CD8-positive, alpha-beta memory T cell (primary cell): ENCODE measurements around the gene SLC9A1. TPM values are rescaled to one million over a fixed set of nuclear protein-coding genes. Genes with fewer than 3 reads are reported as not detected.

Source experiments
- CTCF ChIA-PET: fragments of 350-600 bp; sonication (Branson Sonifier 250); formaldehyde crosslinking; loops from one replicate; lab custom pipeline; 2021; ENCODE audit warnings: antibody characterized with exemption; lab: Charles Lee
- POLR2A ChIA-PET: fragments of 350-600 bp; sonication (Branson Sonifier 250); formaldehyde crosslinking; loops from one replicate; lab custom pipeline; 2021; ENCODE audit warnings: antibody characterized with exemption; lab: Charles Lee
- DNase-seq, 5 donors: peaks; one replicate each; pipeline versions ENCODE4 v3.0.0 to v3.0.0-alpha.2; 2020 to 2022; ENCODE audit warnings: mixed read lengths in 1 of 5
- H3K27ac ChIP-seq: one replicate; pipeline ENCODE4 v1.7.0; 2013; ENCODE audit warnings: low read depth, mild to moderate bottlenecking, low read length, moderate library complexity
- H3K27me3 ChIP-seq: 2 replicates; pipeline ENCODE4 v1.7.0; 2013; ENCODE audit warnings: low read length, mild to moderate bottlenecking; ENCODE audit not compliant: insufficient read depth, poor library complexity, severe bottlenecking
- H3K36me3 ChIP-seq: 2 replicates; pipeline ENCODE4 v1.7.0; 2013; ENCODE audit warnings: mild to moderate bottlenecking, low read length, moderate library complexity; ENCODE audit not compliant: insufficient read depth
- H3K4me1 ChIP-seq: 2 replicates; pipeline ENCODE4 v1.7.0; 2013; ENCODE audit warnings: mild to moderate bottlenecking, low read length, moderate library complexity; ENCODE audit not compliant: insufficient read depth
- H3K4me3 ChIP-seq: 2 replicates; pipeline ENCODE4 v1.7.0; 2013; ENCODE audit warnings: mild to moderate bottlenecking, low read length
- H3K9me3 ChIP-seq: 2 replicates; pipeline ENCODE4 v1.7.0; 2013; ENCODE audit warnings: mild to moderate bottlenecking, low read length
- H3K27ac Mint-ChIP-seq, 8 donors: one replicate each; pipeline ENCODE4 v1.8.0; 2020 to 2021; ENCODE audit warnings: mixed read lengths in 8 of 8, mild to moderate bottlenecking in 6 of 8, inconsistent platforms in 3 of 8, moderate library complexity in 3 of 8
- H3K27me3 Mint-ChIP-seq, 2 donors: one replicate each; pipeline ENCODE4 v1.8.0; 2020 to 2021; ENCODE audit warnings: mixed read lengths in 2 of 2, mild to moderate bottlenecking in 1 of 2, moderate library complexity in 1 of 2
- H3K36me3 Mint-ChIP-seq, 3 donors: one replicate each; pipeline ENCODE4 v1.8.0; 2020 to 2021; ENCODE audit warnings: mixed read lengths in 3 of 3, inconsistent platforms in 1 of 3, mild to moderate bottlenecking in 1 of 3
- H3K4me1 Mint-ChIP-seq, 3 donors: one replicate each; pipeline ENCODE4 v1.8.0; 2020 to 2021; ENCODE audit warnings: mixed read lengths in 3 of 3, inconsistent platforms in 1 of 3, mild to moderate bottlenecking in 1 of 3
- H3K4me3 Mint-ChIP-seq, 7 donors: one replicate each; pipeline ENCODE4 v1.8.0; 2020 to 2021; ENCODE audit warnings: mixed read lengths in 7 of 7, mild to moderate bottlenecking in 6 of 7, moderate library complexity in 4 of 7, inconsistent platforms in 2 of 7
- H3K9me3 Mint-ChIP-seq, 5 donors: one replicate each; pipeline ENCODE4 v1.8.0; 2020 to 2022; ENCODE audit warnings: mixed read lengths in 5 of 5, mild to moderate bottlenecking in 3 of 5, moderate library complexity in 2 of 5, inconsistent platforms in 1 of 5
- polyA plus RNA-seq: library from polyadenylated mRNA; unstranded; fragments of 300-500 nt; fragmentation: Illumina TruSeq; gene quantifications from one replicate; pipeline ENCODE4 v1.2.3, GENCODE V29; 2021
- total RNA-seq, 2 experiments: library from RNA; stranded (reverse); gene quantifications; one replicate each; pipeline ENCODE4 v1.2.3, GENCODE V29; 2021

Gene SLC9A1
- total and polyA plus RNA-seq, 3 experiments from 2014 or later, result 15.3 to 24.8 (median 23.9) TPM

DNA sequence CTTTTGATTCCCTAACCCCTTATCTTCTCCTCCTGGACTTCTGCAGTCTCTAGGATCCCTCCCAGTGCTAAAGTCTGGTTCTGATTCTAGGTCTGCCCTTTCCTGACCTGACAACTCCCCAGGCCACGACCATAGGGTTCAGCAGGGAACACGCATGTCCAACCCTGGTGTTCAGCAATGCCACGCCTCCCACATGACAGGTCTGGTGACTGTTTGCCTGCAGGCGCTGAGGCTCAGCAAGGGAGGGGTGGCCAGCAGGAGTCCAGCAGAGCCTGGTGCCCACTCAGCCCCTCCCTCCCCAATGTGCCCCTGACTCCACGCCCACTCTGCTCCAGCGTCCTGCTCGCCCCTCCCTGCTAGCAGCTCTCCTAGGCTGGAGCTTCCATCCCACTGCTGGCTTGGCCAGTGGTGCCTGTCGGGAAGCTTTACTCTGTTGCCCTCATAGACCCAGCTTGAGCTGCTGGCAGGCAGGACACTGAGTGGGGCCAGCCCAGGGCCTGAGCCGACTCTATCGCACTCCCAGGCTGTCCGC is 17.3 kb downstream of the SLC9A1 start:
- Mint-ChIP-seq H3K9me3 (no peaks in the 10 kb centered on the region), H3K27ac (peak overlapping the region; percentile 98 to 100 (median 100)), H3K27me3 (no peaks in the 10 kb centered on the region), H3K4me3 (peak overlapping the region; percentile 65 to 95 (median 90)), H3K4me1 (peaks cover 40 to 46% (median 44%) of the 10 kb centered on the region in 3 donors), H3K36me3 (peaks cover 0 to 10% (median 6%) of the 10 kb centered on the region in 3 donors)
- ChIA-PET CTCF (interaction anchor here (0.8 to 4.2 kb wide), 4 partner anchors 15 to 25 kb away, joined by 3 to 31 read pairs (median 12); partner anchors contain the start of gene SLC9A1), POLR2A (interaction anchor here (0.6 to 6.0 kb wide), 4 partner anchors 9 to 238 kb away, joined by 4 to 62 read pairs (median 4); partner anchors contain the start of gene SLC9A1)
- H3K36me3 ChIP-seq, result no peaks in the 10 kb centered on the region
- H3K4me1 ChIP-seq, result peaks cover 46% of the 10 kb centered on the region
- peak overlapping the region; percentile 56 for H3K4me3 ChIP-seq
- no peak for DNase-seq
- no peaks in the 10 kb centered on the region for H3K27me3 ChIP-seq
- no peaks in the 10 kb centered on the region for H3K9me3 ChIP-seq
- peak overlapping the region; percentile 82 for H3K27ac ChIP-seq

DNA sequence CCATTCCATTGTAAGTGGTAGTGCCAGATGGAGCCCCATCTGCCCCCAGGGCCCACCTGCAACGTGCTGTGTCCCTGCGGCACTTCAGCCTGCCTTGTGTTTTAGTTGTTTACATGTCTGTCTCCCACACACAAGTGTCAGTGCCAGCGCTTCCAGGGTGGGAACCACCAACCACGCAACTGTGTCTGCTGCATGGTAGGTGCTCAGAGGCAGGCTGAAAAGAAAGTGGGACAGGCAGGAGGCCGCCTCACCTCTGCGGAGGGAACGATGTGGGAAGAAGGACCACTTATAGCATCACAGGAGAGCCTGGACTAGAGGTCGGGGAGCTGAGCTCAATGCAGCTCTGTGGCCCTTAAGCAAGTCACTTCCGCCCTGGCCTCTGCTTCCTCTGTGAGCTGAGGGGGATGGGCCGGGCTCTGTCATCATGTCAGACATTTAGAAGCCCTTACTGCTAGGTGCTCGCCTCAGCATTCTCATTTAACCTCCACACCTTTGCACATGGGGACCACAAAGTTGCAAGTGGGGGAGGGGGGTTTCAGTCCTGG is 17.9 kb downstream of the SLC9A1 start:
- H3K36me3 Mint-ChIP-seq, result peaks cover 0 to 10% (median 8%) of the 10 kb centered on the region in 3 donors
- no peaks in the 10 kb centered on the region for H3K9me3 Mint-ChIP-seq
- Histone ChIP-seq H3K27ac (peak overlapping the region; percentile 82), H3K27me3 (no peaks in the 10 kb centered on the region), H3K9me3 (no peaks in the 10 kb centered on the region), H3K4me3 (peak overlapping the region; percentile 56), H3K4me1 (peaks cover 41% of the 10 kb centered on the region), H3K36me3 (no peaks in the 10 kb centered on the region)
- DNase-seq, result peak; percentile 54 to 88 (median 70)
- POLR2A ChIA-PET, result interaction anchor here (0.9 to 6.0 kb wide), 4 partner anchors 17 to 237 kb away, joined by 4 to 62 read pairs (median 6); partner anchors contain the start of gene SLC9A1
- peak overlapping the region; percentile 65 to 95 (median 90) for H3K4me3 Mint-ChIP-seq
- H3K4me1 Mint-ChIP-seq, result peaks cover 40 to 44% (median 43%) of the 10 kb centered on the region in 3 donors
- H3K27ac Mint-ChIP-seq, result peak overlapping the region; percentile 98 to 100 (median 100)
- no peaks in the 10 kb centered on the region for H3K27me3 Mint-ChIP-seq
- CTCF ChIA-PET, result interaction anchor here (0.8 to 4.2 kb wide), 4 partner anchors 15 to 24 kb away, joined by 3 to 31 read pairs (median 12); partner anchors contain the start of gene SLC9A1

DNA sequence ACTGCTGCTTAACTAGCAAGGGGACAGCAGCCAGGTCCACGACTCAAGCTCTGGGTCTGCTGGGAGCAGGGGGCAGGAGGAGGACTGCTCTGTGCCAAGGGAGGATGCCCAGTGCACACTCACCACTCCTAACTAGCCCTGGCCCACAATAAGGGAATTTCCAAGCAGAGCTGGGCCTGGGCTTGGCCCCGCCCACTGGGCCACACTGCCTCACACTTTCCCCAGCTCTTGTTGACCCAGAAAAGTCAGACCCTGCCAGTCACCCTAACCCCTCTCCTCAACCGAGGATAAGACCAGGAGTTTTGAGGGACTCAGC is 18.7 kb downstream of the SLC9A1 start:
- Histone ChIP-seq H3K9me3 (no peaks in the 10 kb centered on the region), H3K36me3 (no peaks in the 10 kb centered on the region), H3K27me3 (no peaks in the 10 kb centered on the region), H3K27ac (peak overlapping the region; percentile 82), H3K4me1 (peaks cover 32% of the 10 kb centered on the region), H3K4me3 (peak overlapping the region; percentile 56)
- Mint-ChIP-seq H3K27ac (peak overlapping the region; percentile 98 to 100 (median 100)), H3K4me1 (peaks cover 40 to 43% (median 40%) of the 10 kb centered on the region in 3 donors), H3K36me3 (peaks cover 0 to 8% (median 6%) of the 10 kb centered on the region in 3 donors), H3K9me3 (no peaks in the 10 kb centered on the region), H3K27me3 (no peaks in the 10 kb centered on the region), H3K4me3 (peak overlapping the region; percentile 65 to 95 (median 90))
- peak in 3 of 5 donors; percentile 22 to 55 (median 50) for DNase-seq
- CTCF ChIA-PET, result interaction anchor here (0.8 to 4.2 kb wide), 7 partner anchors 16 to 160 kb away, joined by 3 to 31 read pairs (median 4); partner anchors contain the start of gene SLC9A1
- POLR2A ChIA-PET, result interaction anchor here (0.8 to 6.0 kb wide), 4 partner anchors 13 to 24 kb away, joined by 3 to 62 read pairs (median 6); partner anchors contain the start of gene SLC9A1

DNA sequence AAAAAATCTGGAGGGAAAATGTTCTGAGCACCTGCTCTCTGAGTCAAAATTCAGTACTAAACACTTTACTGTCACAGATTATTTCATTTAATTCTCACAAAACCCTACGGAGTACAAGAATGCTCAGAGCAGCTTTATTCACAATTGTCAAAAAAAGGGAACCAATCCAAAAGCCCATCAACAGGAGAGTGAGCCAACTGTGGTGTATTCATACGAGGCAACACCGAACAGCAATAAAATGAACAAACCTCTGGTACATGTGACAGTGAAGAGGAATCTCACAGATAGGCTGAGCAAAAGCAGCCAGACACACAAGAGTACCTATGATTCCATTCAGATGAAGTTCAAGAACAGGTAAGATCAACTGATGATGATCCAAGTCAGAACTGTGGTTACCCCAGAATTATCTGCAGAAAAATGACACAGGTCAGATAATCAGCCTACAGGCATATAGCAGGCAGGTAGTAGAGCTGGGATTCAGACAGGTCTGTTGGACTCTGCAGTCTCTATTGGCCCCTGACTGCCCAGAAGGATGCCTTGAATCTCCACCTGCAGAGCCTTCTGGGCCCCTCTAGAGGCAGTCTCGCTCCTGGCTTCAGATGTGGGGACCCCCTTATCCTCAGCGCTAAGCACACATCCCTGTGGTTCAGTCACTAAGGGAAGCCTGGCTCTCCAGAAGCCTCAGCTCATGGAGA is 19.2 kb downstream of the SLC9A1 start:
- peak overlapping the region; percentile 98 to 100 (median 100) for H3K27ac Mint-ChIP-seq
- no peaks in the 10 kb centered on the region for H3K27me3 ChIP-seq
- H3K9me3 ChIP-seq, result no peaks in the 10 kb centered on the region
- no peaks in the 10 kb centered on the region for H3K9me3 Mint-ChIP-seq
- H3K27me3 Mint-ChIP-seq, result no peaks in the 10 kb centered on the region
- peak overlapping the region in 6 of 7 donors; percentile 16 to 90 (median 53) for H3K4me3 Mint-ChIP-seq
- H3K36me3 Mint-ChIP-seq, result peaks cover 0 to 8% (median 6%) of the 10 kb centered on the region in 3 donors
- ChIA-PET POLR2A (interaction anchor here (0.6 to 6.0 kb wide), 5 partner anchors 8 to 24 kb away, joined by 3 to 62 read pairs (median 4); partner anchors contain the start of gene SLC9A1), CTCF (interaction anchor here (0.8 to 4.2 kb wide), 7 partner anchors 19 to 161 kb away, joined by 3 to 31 read pairs (median 4); partner anchors contain the start of gene SLC9A1)
- H3K36me3 ChIP-seq, result no peaks in the 10 kb centered on the region
- H3K4me1 Mint-ChIP-seq, result peaks cover 40 to 43% (median 40%) of the 10 kb centered on the region in 3 donors
- peaks cover 32% of the 10 kb centered on the region for H3K4me1 ChIP-seq
- peak overlapping the region; percentile 82 for H3K27ac ChIP-seq
- no peak overlapping the region for H3K4me3 ChIP-seq
- peak in 1 of 5 donors; percentile 22 for DNase-seq

DNA sequence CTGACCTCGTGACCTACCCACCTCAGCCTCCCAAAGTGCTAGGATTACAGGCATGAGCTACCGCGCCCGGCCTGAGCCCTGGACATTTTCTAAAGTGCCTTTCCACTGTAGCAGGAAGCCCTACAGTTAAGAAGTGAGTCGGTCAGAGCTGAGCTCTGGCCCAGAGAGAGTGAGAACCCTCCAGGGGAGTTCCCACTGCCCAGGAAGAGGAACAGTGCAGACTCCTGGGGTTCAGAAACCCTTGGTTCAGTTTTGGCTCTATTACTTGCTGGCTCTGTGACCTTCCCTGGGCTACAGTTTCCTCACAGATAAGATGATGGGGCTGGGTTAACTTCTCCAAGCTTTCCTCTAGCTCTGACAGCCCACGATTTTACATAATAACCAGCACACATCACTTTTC is 20.9 kb downstream of the SLC9A1 start:
- no peak overlapping the region for H3K4me3 Mint-ChIP-seq

DNA sequence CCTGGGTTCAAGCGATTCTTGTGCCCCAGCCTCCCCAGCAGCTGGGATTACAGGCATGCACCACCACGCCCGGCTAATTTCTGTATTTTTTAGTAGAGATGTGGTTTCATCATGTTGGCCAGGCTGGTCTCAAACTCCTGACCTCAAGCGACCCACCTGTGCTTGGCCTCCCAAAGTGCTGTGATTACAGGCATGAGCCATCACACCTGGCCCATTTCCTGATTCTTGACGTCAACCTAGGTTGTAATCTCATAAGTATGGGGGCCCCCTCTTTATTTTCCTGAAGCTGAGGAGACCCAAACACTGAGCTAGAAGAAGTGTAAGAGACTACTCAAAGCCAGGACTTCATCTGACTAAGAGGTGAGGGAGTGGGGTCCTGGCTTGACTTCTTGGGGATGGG is 21.8 kb downstream of the SLC9A1 start:
- Histone ChIP-seq H3K4me3 (no peak overlapping the region), H3K36me3 (no peaks in the 10 kb centered on the region), H3K27ac (no peak overlapping the region), H3K4me1 (peaks cover 29% of the 10 kb centered on the region), H3K27me3 (no peaks in the 10 kb centered on the region), H3K9me3 (no peaks in the 10 kb centered on the region)
- ChIA-PET POLR2A (no interaction called here), CTCF (interaction anchor here (1.2 to 1.4 kb wide), 2 partner anchors 21 to 36 kb away, joined by 3 to 5 read pairs; no protein-coding TSS in a partner anchor)
- peaks cover 0 to 9% (median 4%) of the 10 kb centered on the region in 3 donors for H3K36me3 Mint-ChIP-seq
- DNase-seq, result no peak
- H3K9me3 Mint-ChIP-seq, result no peaks in the 10 kb centered on the region
- H3K4me1 Mint-ChIP-seq, result peaks cover 27 to 29% (median 28%) of the 10 kb centered on the region in 3 donors
- no peak overlapping the region for H3K4me3 Mint-ChIP-seq
- peak overlapping the region in 2 of 8 donors; percentile 17 to 38 for H3K27ac Mint-ChIP-seq
- no peaks in the 10 kb centered on the region for H3K27me3 Mint-ChIP-seq

More for the DNA sequence above, 20.9 kb downstream of the SLC9A1 start:
- ChIA-PET POLR2A (interaction anchor here (0.6 to 1.3 kb wide), 2 partner anchors 21 to 32 kb away, joined by 3 to 4 read pairs; partner anchors contain the start of gene SLC9A1), CTCF (interaction anchor here (1.2 to 1.4 kb wide), 2 partner anchors 22 to 37 kb away, joined by 3 to 5 read pairs; no protein-coding TSS in a partner anchor)
- Mint-ChIP-seq H3K27me3 (no peaks in the 10 kb centered on the region), H3K9me3 (no peaks in the 10 kb centered on the region), H3K4me1 (peaks cover 34 to 37% (median 35%) of the 10 kb centered on the region in 3 donors), H3K36me3 (peaks cover 0 to 6% (median 4%) of the 10 kb centered on the region in 3 donors), H3K27ac (peak overlapping the region in 4 of 8 donors; percentile 52 to 76 (median 72))
- DNase-seq, result no peak
- H3K36me3 ChIP-seq, result no peaks in the 10 kb centered on the region
- no peak overlapping the region for H3K4me3 ChIP-seq
- no peaks in the 10 kb centered on the region for H3K27me3 ChIP-seq
- H3K9me3 ChIP-seq, result no peaks in the 10 kb centered on the region
- no peak overlapping the region for H3K27ac ChIP-seq
- H3K4me1 ChIP-seq, result peaks cover 32% of the 10 kb centered on the region

DNA sequence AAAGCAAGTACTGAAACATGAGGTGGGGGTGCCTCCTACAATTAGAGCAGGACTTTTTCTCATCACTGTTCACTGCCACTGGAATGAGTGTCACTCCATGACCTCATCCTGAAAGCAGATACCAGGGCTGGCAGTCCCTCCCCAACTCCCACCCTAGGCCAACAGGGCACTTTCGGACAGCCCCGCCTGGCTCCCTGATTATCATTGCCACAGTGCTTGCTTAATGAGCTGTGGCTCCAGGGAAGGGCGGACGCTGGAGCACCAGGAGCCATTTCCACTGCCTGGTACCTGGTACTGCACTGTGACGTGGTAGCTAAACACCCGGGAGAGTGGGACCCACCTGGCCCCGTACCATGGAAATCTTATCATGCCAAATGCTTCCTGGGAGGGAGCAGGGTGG is 22.3 kb downstream of the SLC9A1 start:
- H3K27me3 Mint-ChIP-seq, result no peaks in the 10 kb centered on the region
- no peak overlapping the region for H3K4me3 Mint-ChIP-seq
- Histone ChIP-seq H3K27me3 (no peaks in the 10 kb centered on the region), H3K27ac (no peak overlapping the region), H3K9me3 (no peaks in the 10 kb centered on the region), H3K4me1 (peaks cover 23% of the 10 kb centered on the region), H3K36me3 (no peaks in the 10 kb centered on the region), H3K4me3 (no peak overlapping the region)
- no peak for DNase-seq
- ChIA-PET POLR2A (no interaction called here), CTCF (interaction anchor here (1.2 to 1.4 kb wide), 2 partner anchors 21 to 36 kb away, joined by 3 to 5 read pairs; no protein-coding TSS in a partner anchor)
- H3K36me3 Mint-ChIP-seq, result peaks cover 0 to 13% (median 4%) of the 10 kb centered on the region in 3 donors
- H3K9me3 Mint-ChIP-seq, result no peaks in the 10 kb centered on the region
- H3K27ac Mint-ChIP-seq, result peak overlapping the region in 3 of 8 donors; percentile 29 to 43 (median 36)
- peaks cover 22 to 24% (median 23%) of the 10 kb centered on the region in 3 donors for H3K4me1 Mint-ChIP-seq
